Loucy (cell line): ENCODE data around the gene SEC14L1.
A peak's percentile ranks its signal among the peaks of the same experiment; 100 is the strongest.

Experiments
- H2AFZ ChIP-seq: fragments of 200-600 bp; sonication (generic); 2 replicates; pipeline ENCODE4 v1.6.0; 2016; ENCODE audit warnings: antibody characterized with exemption, mild to moderate bottlenecking, low read length, moderate library complexity
- H3F3A ChIP-seq: fragments of 200-600 bp; 2 replicates; pipeline ENCODE4 v1.6.0; 2016; ENCODE audit warnings: antibody characterized with exemption, low read depth, mild to moderate bottlenecking
- H3K27me3 ChIP-seq: fragments of 200-600 bp; sonication (generic); 2 replicates; pipeline ENCODE4 v1.6.1; 2014; ENCODE audit warnings: low read length, mild to moderate bottlenecking; ENCODE audit not compliant: insufficient read depth, poor library complexity, severe bottlenecking
- H3K36me3 ChIP-seq: fragments of 200-600 bp; sonication (generic); 2 replicates; pipeline ENCODE4 v1.6.1; 2016; ENCODE audit warnings: low read length; ENCODE audit not compliant: insufficient read depth
- H3K4me1 ChIP-seq: fragments of 200-600 bp; sonication (generic); 2 replicates; pipeline ENCODE4 v1.5.1; 2014; ENCODE audit warnings: low read length, mild to moderate bottlenecking; ENCODE audit not compliant: insufficient read depth, poor library complexity, severe bottlenecking
- H3K4me2 ChIP-seq: fragments of 200-600 bp; sonication (generic); 2 replicates; pipeline ENCODE4 v1.6.0; 2014; ENCODE audit warnings: antibody characterized with exemption, low read length, low read depth, mild to moderate bottlenecking; ENCODE audit not compliant: poor library complexity, severe bottlenecking
- H3K4me3 ChIP-seq: fragments of 200-600 bp; sonication (generic); 2 replicates; pipeline ENCODE4 v1.5.1; 2014; ENCODE audit warnings: low read length, mild to moderate bottlenecking, mixed read lengths; ENCODE audit not compliant: poor library complexity, severe bottlenecking
- H3K79me2 ChIP-seq: fragments of 200-600 bp; sonication (generic); 2 replicates; pipeline ENCODE4 v1.6.1; 2014; ENCODE audit warnings: low read length; ENCODE audit not compliant: insufficient read depth
- H3K9ac ChIP-seq: fragments of 200-600 bp; sonication (generic); 2 replicates; pipeline ENCODE4 v1.6.0; 2014; ENCODE audit warnings: mild to moderate bottlenecking, low read depth, low read length, moderate library complexity; ENCODE audit not compliant: poor library complexity, severe bottlenecking
- H3K9me2 ChIP-seq: fragments of 200-600 bp; sonication (generic); replicated peaks from 2 replicates; pipeline ENCODE4 v1.6.1; 2016; ENCODE audit warnings: low read depth, low read length, mixed read lengths
- H3K9me3 ChIP-seq: fragments of 200-600 bp; sonication (generic); 2 replicates; pipeline ENCODE4 v1.6.1; 2014; ENCODE audit warnings: mild to moderate bottlenecking, antibody characterized with exemption, low read length, low read depth; ENCODE audit not compliant: insufficient read depth
- H4K20me1 ChIP-seq: fragments of 200-600 bp; sonication (generic); 2 replicates; pipeline ENCODE4 v1.6.0; 2014; ENCODE audit warnings: antibody characterized with exemption, low read length, mild to moderate bottlenecking; ENCODE audit not compliant: insufficient read depth, poor library complexity, severe bottlenecking
- CTCF ChIP-seq: fragments of 200-600 bp; sonication (generic); conservative IDR thresholded peaks from 2 replicates; pipeline ENCODE4 v1.5.1; 2014; ENCODE audit warnings: mild to moderate bottlenecking, antibody characterized with exemption, low read length
- EZH2phosphoT487 ChIP-seq: fragments of 200-600 bp; IDR thresholded peaks from 2 replicates; pipeline ENCODE4 v1.6.1; 2018; ENCODE audit warnings: antibody characterized with exemption, mild to moderate bottlenecking, moderate library complexity, borderline replicate concordance

The SEC14L1 gene

GRCh38 chr17:77140878-77141767, at the start of gene SEC14L1:
Gene SEC14L1, plus strand, starts transcription at chr17:77140969. Its CDS starts 2,628 bp downstream, at chr17:77143597.
- Histone ChIP-seq H3K4me3 (peak within 1 kb of the TSS; percentile 87), H3K4me1 (peaks cover 46% of the 10 kb centered on the region), H3K4me2 (peak within 1 kb of the TSS; percentile 80), H3K9me2 (no peaks in the 10 kb centered on the region), H3K27me3 (no peaks in the 10 kb centered on the region), H3K9ac (peak within 1 kb of the TSS; percentile 84), H4K20me1 (peaks cover 16% of the 10 kb centered on the region), H3K79me2 (peaks cover 48% of the 10 kb centered on the region), H3K36me3 (no peaks in the 10 kb centered on the region), H2AFZ (peak within 1 kb of the TSS; percentile 76), H3K9me3 (peaks cover 9% of the 10 kb centered on the region), H3F3A (no peaks in the 10 kb centered on the region)
- TF ChIP-seq EZH2phosphoT487 (no peak), CTCF (no peak)

GRCh38 chr17:77092025-77092424, 48.7 kb upstream of the SEC14L1 start:
- TF ChIP-seq EZH2phosphoT487 (no peak), CTCF (no peak)
- H3K36me3 ChIP-seq = peaks cover 21% of the 10 kb centered on the region

GRCh38 chr17:77095461-77095860, 45.3 kb upstream of the SEC14L1 start:
- Histone ChIP-seq H3K4me3 (no peak overlapping the region), H3K36me3 (peaks cover 38% of the 10 kb centered on the region), H3K79me2 (peaks cover 37% of the 10 kb centered on the region), H2AFZ (no peak overlapping the region), H3F3A (no peaks in the 10 kb centered on the region), H4K20me1 (peaks cover 3% of the 10 kb centered on the region), H3K4me2 (no peak overlapping the region), H3K9ac (no peak overlapping the region), H3K9me3 (no peaks in the 10 kb centered on the region), H3K9me2 (no peaks in the 10 kb centered on the region), H3K4me1 (peaks cover 22% of the 10 kb centered on the region), H3K27me3 (no peaks in the 10 kb centered on the region)
- TF ChIP-seq CTCF (no peak), EZH2phosphoT487 (no peak)

More at GRCh38 chr17:77092025-77092424, 48.7 kb upstream of the SEC14L1 start:
- Histone ChIP-seq H3K4me3 (peak overlapping the region; percentile 30), H3K27me3 (no peaks in the 10 kb centered on the region), H3F3A (no peaks in the 10 kb centered on the region), H3K4me2 (peak overlapping the region; percentile 87), H3K9ac (peak overlapping the region; percentile 97), H3K4me1 (peaks cover 33% of the 10 kb centered on the region), H4K20me1 (peaks cover 3% of the 10 kb centered on the region), H2AFZ (no peak overlapping the region), H3K79me2 (peaks cover 55% of the 10 kb centered on the region), H3K9me2 (no peaks in the 10 kb centered on the region), H3K9me3 (no peaks in the 10 kb centered on the region)
